HG03064 (cell line): ENCODE results near the gene MAVS.

Experiments used
- ATAC-seq: cut with Tn5 transposase; IDR thresholded peaks from one replicate; pipeline ENCODE4 v1.9.1; 2021; ENCODE audit warnings: low read depth; ENCODE audit not compliant: unreplicated experiment

MAVS gene

GRCh38 chr20:3846378-3846739 lies 275 bp upstream of the MAVS start:
- ATAC-seq, result no peak

- ATAC-seq, result no peak
Observed at GRCh38 chr20:3847429-3847940, 851 bp downstream of the MAVS start.

- ATAC-seq, result no peak
Observed at GRCh38 chr20:3848565-3848964, 1.9 kb downstream of the MAVS start.

GRCh38 chr20:3854462-3854871 lies 7.8 kb downstream of the MAVS start:
- no peak for ATAC-seq

GRCh38 chr20:3857405-3857804 lies 10.8 kb downstream of the MAVS start:
- ATAC-seq, result no peak

GRCh38 chr20:3858689-3859088 lies 12.1 kb downstream of the MAVS start:
- no peak for ATAC-seq

- no peak for ATAC-seq
Observed at GRCh38 chr20:3861191-3861590, 14.6 kb downstream of the MAVS start.

- ATAC-seq, result no peak
Observed at GRCh38 chr20:3862333-3862732, 15.7 kb downstream of the MAVS start.

- no peak for ATAC-seq
Observed at GRCh38 chr20:3863317-3863716, 16.7 kb downstream of the MAVS start.

- ATAC-seq, result no peak
Observed at GRCh38 chr20:3864518-3864917, 17.9 kb downstream of the MAVS start.

- ATAC-seq, result no peak
Observed at GRCh38 chr20:3865152-3865886, 18.7 kb downstream of the MAVS start.

- ATAC-seq, result no peak
Observed at GRCh38 chr20:3865887-3866407, 19.3 kb downstream of the MAVS start.

- ATAC-seq, result no peak
Observed at GRCh38 chr20:3866464-3866863, 19.8 kb downstream of the MAVS start.

GRCh38 chr20:3867802-3868201 lies 21.2 kb downstream of the MAVS start:
- no peak for ATAC-seq

GRCh38 chr20:3869839-3870634 lies 23.4 kb downstream of the MAVS start:
- ATAC-seq, result no peak

GRCh38 chr20:3871550-3872265 lies 25.1 kb downstream of the MAVS start:
- ATAC-seq, result no peak

- ATAC-seq, result no peak
Observed at GRCh38 chr20:3873507-3873906, 26.9 kb downstream of the MAVS start.

- no peak for ATAC-seq
Observed at GRCh38 chr20:3874194-3874844, 27.7 kb downstream of the MAVS start.

GRCh38 chr20:3875378-3875974 lies 28.8 kb downstream of the MAVS start:
- no peak for ATAC-seq

- ATAC-seq, result no peak
Observed at GRCh38 chr20:3876000-3876399, 29.4 kb downstream of the MAVS start.
